ENCODE data around the gene RAB27B.
"Not testable (repeated sequence)": the region's sequence is repeated elsewhere in the genome, so short reads cannot be mapped to it uniquely, and the experiment has no call there.

RAB27B gene

GRCh38 chr18:54820785-54821275 lies 7.4 kb upstream of the RAB27B start:
- not testable (repeated sequence) for DNase-seq

GRCh38 chr18:54822872-54823845 lies 5.1 kb upstream of the RAB27B start:
- DNase-seq: no peak

- DNase-seq: no peak
Observed at GRCh38 chr18:54824761-54825160, 3.5 kb upstream of the RAB27B start.

- DNase-seq: no peak
Observed at GRCh38 chr18:54825601-54826344, 2.5 kb upstream of the RAB27B start.

- DNase-seq: no peak
Observed at GRCh38 chr18:54828986-54829385, 709 bp downstream of the RAB27B start.

- no peak for DNase-seq
Observed at GRCh38 chr18:54829856-54830255, 1.6 kb downstream of the RAB27B start.

GRCh38 chr18:54830260-54830659 lies 2.0 kb downstream of the RAB27B start:
- DNase-seq: no peak

- DNase-seq: no peak
Observed at GRCh38 chr18:54830866-54831265, 2.6 kb downstream of the RAB27B start.

GRCh38 chr18:54835944-54836343 lies 7.7 kb downstream of the RAB27B start:
- no peak for DNase-seq

- DNase-seq: no peak
Observed at GRCh38 chr18:54843314-54843713, 15.0 kb downstream of the RAB27B start.

- no peak for DNase-seq
Observed at GRCh38 chr18:54845787-54846186, 17.5 kb downstream of the RAB27B start.

GRCh38 chr18:54848121-54848520 lies 19.8 kb downstream of the RAB27B start:
- no peak for DNase-seq

GRCh38 chr18:54849683-54850082 lies 21.4 kb downstream of the RAB27B start:
- DNase-seq: no peak

- DNase-seq: no peak
Observed at GRCh38 chr18:54850598-54850997, 22.3 kb downstream of the RAB27B start.

- DNase-seq: no peak
Observed at GRCh38 chr18:54852780-54853675, 24.8 kb downstream of the RAB27B start.

GRCh38 chr18:54855050-54855449 lies 26.8 kb downstream of the RAB27B start:
- not testable (repeated sequence) for DNase-seq

- no peak for DNase-seq
Observed at GRCh38 chr18:54856105-54856646, 27.9 kb downstream of the RAB27B start.

GRCh38 chr18:54857499-54857898 lies 29.2 kb downstream of the RAB27B start:
- DNase-seq: no peak

GRCh38 chr18:54859667-54860421 lies 31.6 kb downstream of the RAB27B start:
- no peak for DNase-seq

GRCh38 chr18:54860941-54861340 lies 32.7 kb downstream of the RAB27B start:
- no peak for DNase-seq

GRCh38 chr18:54867131-54867530 lies 38.9 kb downstream of the RAB27B start:
- DNase-seq: no peak

- no peak for DNase-seq
Observed at GRCh38 chr18:54871231-54871630, 43.0 kb downstream of the RAB27B start.
